Tongue (tissue), 2 donors: ENCODE results near the gene RFX4. TPM values are rescaled to one million over a fixed set of nuclear protein-coding genes. Genes with fewer than 3 reads are reported as not detected.
"Not testable (repeated sequence)": the region's sequence is repeated elsewhere in the genome, so short reads cannot be mapped to it uniquely, and the experiment has no call there.

ENCODE experiments used
- DNase-seq: peaks from one replicate; pipeline ENCODE4 v3.0.0-alpha.2; 2015
- total RNA-seq: library from RNA; depleted of rRNA; stranded (reverse); fragments of >200 nt; gene quantifications from one replicate; pipeline ENCODE4 v1.2.3, GENCODE V29; 2014

RFX4 gene
- total RNA-seq, 1 donor from 2014 or later = 0.21 TPM

DNA sequence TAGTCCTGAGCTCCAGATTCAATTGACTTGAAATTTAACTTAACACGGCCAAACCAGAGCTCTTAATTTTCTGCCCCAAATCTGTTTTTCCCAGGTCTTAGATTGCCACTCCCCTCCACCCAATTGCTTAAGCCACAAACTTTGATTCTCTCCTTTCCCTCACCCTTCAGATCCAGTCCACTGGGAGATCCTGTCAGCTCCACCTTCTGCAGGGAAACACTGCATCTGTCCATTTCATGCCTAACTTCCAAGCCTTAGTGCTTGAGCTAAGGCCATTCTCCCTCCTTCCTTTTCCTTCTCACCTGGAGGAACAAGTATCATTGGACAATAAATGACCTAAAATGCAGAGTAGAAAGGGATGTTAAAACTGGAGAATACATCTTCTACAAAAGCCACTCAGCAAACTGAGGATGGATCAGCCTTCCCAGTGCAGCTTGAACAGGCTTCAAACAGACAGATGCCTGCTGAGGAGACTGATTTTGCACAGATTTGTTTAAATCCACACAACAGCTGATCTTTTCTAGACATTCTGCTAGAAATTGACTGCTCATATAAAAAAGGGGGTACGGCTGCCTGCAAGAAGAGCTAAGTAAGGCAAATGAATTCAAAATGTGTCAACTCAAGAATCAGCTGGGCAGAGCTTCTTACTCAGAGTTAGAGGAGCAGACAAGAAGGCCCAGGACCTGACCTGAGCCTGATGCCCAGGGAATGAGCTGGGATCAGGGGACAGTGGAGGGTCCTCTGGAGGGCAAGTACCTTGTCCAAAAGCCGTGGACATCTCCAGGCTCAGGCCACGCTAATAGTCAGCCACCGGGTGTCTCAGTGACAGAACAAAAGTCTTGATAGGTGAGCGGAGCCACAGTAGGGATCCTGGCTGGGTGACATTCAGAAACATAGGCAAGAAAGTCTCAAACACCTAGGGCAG, 110.4 kb downstream of the RFX4 start:
- DNase-seq = no peak

DNA sequence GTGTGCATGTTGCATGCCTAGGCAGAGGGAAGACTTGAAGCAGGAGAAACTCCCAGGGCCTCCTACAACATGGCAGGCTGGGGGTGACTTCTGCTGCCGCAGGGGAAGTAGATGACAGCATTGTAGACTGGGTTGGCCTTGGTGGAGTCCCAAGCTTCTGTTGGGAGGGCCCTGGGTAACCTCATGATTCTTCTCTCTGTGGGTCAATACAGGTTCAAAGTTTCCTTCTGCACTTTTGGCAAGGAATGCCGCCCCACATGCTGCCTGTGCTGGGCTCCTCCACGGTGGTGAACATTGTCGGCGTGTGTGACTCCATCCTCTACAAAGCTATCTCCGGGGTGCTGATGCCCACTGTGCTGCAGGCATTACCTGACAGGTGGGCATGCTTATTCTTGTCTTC, 113.3 kb downstream of the RFX4 start:
- DNase-seq = no peak

DNA sequence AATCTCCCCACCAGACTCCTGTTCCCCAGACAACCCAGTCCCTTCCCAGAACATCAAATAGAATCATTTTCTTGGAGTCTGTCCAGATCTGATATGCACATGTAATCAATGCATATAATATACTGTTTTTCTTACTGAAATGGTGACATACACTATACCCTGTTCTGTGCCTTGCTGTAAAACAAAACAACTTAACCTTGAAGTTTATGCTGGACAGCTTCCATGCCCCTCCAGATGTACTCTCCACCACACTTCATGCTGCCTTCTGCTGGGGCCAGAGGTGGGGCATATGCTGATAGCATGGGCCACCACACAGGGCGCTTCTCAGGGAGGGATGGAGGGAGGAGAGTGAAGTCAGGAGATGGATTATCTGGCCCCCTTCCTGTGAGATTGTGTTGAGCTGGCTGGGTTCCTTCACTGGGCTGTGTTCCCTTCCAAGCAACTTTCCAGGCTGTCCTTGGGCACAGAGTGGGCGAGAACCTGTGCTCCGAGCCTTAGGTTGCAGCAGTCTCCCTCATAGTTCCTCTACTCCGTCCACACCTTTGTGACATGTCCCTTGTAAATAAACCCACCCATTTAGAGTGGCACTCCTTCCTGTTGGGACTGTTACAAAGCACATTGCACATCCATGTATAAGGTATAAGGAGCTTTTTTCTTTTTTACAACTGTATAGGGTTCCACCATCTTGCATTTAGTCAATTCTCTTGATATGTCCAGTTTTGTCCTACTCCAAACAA, 114.0 kb downstream of the RFX4 start:
- no peak for DNase-seq

DNA sequence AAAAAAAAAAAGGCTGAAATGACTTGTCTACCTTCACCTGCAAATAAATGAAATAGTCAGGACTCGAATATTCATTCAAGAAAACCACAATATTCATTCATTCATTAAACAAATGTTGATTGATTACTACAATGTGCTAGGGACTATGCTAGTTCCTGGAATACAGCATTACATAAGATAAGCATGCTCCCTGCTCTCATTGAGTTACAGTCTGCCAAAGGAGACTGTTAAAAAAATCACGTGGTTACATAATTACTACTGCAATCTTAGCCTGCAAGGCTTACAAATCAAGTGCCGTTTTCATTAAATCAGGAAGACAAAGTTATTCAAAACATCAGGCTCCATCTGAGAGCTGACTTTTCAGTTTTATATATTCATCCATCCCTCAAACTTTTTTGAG, 121.3 kb downstream of the RFX4 start:
- no peak for DNase-seq

DNA sequence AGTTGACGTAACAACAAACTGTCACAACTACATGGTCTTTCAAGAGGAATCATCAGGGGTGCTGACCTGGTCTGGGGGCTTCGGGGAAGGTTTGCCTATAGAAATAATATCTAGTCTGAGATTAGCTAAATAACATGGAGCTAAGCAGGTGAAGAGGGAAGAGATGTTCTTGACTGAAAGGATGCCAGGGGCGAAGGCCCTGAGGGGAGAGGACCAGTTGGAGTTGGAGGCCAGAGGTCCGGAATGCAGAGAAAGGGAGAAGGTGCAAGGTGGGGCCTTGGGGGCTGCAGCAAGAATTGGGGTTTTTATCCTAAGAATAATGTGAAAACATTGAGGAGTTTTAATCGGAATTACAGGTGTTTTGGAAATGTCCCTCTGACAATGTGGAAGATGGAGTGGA, 123.2 kb downstream of the RFX4 start:
- no peak for DNase-seq

DNA sequence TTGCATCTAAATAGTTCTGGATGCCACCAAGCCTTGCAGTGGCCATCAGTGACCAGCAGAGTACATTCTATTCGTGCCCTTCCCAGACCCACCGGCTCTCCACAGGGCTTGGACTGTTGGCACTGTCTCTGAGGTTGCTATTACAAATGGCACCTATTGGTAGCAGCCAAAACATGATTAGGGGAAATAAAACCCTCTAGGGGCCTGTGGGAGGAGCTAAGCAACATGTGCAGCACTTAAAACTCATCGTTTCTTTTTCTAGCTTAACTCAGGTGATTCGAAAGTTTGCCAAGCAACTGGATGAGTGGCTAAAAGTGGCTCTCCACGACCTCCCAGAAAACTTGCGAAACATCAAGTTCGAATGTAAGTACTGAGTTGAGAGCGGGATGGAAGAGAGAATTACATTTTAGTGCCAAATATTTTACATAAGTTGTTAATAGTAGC, 126.3 kb downstream of the RFX4 start:
- no peak for DNase-seq

DNA sequence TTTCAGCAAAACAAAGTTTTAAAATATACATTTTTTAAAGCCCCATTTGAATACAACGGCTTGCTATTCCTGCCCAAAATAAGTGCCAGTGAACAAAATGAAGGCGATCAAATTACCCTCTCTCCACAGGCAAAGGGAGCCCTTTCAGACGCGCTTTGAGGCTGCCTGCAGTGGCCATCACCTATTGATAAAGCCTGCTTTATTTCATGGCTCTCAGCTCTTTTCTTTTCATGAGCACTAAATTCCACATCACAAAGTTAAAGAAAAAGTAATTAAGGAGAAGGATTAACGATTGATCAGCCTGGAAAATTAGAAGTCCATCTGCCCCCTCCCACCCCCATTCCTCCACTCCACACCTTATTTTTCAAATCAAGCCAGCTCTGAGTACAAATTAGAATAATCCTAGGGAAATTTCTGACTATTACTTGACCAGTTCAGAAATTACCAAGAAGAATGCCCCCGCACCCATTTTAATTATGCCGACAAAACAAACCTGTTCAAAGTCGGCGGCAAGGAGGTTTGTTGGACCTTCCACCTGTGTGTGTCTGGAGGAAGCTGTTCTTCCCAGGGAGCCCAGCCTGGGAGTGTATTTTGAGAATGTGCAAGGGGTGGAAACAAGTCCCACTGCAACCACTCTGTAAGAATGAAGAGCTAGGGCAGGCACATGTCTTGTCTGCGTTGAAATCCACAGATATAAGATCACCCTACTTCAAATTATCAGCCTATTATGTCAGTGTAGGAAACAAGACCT, 127.5 kb downstream of the RFX4 start:
- no peak for DNase-seq

DNA sequence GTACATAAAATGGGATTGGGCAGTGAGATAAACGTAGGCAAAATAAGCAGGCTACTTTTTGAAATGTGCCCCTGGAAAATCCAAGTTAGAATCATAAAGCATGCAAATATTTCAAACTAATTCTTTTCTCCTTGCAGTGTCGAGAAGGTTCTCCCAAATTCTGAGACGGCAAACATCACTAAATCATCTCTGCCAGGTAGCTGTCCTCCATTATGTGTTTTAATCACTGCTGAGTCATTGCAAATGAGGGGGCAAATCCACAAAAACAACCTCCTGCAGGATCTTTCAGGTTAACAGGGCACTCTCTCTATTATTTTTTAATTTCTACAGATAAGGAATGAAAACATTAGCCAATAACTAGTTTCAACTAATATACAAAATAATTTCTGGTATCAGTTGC, 128.5 kb downstream of the RFX4 start:
- DNase-seq = no peak

DNA sequence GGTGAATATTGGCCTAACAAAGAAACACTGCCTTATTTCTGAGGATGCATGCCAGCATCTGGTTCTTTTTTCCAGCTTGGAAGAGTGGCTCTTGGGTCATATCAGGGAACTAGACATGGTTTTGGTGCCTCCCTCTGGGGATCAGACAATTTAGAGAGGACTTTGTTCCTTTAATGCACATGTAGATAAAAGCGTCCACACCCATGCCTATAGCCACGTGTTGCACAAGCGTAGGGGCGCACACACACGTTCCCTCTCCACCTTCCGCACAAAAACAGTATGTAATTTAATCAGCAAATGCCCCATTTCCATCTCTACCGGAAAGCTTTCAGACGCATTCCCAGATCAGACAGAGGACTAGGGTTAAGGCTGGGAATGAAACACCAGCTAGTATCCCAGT, 130.0 kb downstream of the RFX4 start:
- no peak for DNase-seq

DNA sequence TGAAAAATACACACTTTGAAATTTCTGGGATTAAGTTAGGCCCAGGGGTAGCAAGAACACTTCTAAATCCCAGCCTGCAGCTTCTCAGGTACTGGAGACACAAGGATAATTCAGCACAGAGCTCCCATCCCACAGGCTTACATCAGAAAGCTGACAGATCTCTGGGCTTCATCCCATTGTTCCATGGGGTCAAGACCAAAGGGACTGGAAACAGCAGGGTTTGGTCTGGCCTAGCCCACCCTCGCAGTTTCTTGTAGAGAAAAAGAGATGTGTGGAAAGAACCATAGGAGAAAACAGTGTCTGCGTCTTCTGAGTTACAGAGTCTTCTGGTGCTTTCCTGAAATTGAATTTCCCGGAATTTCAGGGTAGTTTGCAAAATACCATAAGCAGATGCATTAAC, 132.1 kb downstream of the RFX4 start:
- no peak for DNase-seq

DNA sequence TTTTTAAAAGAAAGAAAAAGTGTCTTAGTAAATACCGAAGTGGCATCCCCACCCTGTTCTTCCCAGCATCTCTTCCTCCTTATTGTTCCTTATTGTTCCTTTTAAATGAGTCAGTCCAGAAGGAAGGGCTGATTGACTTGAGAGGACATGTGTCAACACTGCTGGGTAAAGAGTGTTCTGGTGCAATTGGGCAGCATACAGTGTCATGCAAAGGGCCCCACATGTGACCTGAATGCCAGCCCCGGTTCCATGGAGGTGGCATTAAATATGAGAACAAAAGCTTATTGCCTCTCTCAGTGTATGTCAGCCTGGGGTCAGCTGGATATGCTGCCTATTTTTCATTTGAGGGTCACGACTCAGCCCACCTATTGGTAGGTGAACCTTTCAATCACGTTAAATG, 132.8 kb downstream of the RFX4 start:
- DNase-seq = no peak

DNA sequence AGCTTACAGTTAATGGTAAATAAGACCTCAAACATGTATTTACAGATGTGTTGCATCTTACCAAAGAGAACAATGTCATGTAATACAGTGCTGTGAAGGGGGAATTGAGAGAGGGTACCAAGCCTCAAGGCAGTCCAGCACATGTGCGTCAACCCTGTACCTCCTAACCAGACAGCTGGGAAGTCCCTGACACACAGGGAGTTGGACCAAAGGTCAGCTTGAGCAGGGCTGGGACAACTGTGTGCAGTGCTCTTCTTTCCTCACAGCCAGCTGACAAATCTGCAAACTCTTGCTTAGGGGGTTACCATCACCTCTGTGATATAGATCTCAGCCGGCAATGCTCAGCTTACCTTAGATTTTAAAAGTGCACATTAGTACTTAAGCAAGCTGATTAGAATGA, 134.9 kb downstream of the RFX4 start:
- DNase-seq = no peak

DNA sequence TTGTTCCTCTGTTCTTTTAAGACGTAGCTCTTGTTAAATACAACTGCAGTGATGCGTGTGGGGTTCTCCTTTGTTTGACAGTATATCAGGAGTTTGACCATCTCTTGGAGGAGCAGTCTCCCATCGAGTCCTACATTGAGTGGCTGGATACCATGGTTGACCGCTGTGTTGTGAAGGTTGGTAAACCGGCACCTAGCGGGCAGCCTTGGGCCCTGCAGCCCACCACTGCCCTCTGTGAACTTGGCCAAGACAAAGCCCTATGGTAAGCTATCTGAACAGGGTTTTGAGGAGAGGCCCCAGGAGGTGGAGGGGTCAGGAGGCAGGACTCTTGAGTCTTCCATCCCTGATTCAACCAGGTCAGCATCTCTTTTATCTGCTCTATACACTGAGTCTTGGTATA, 137.1 kb downstream of the RFX4 start:
- no peak for DNase-seq

DNA sequence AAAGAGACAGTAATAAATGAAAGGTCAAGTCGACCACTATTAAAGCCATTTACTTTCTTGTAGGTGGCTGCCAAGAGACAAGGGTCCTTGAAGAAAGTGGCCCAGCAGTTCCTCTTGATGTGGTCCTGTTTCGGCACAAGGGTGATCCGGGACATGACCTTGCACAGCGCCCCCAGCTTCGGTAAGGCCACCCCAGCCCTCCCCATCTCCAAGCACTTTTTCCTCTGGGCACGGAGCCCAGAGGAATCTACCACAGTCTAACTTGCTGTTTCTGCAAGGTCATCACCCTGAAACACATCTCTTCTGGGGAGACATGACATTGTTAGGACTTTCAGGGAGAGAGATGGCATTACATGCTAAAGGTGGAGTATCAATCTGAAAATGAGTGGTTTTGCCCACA, 137.9 kb downstream of the RFX4 start:
- DNase-seq = no peak

DNA sequence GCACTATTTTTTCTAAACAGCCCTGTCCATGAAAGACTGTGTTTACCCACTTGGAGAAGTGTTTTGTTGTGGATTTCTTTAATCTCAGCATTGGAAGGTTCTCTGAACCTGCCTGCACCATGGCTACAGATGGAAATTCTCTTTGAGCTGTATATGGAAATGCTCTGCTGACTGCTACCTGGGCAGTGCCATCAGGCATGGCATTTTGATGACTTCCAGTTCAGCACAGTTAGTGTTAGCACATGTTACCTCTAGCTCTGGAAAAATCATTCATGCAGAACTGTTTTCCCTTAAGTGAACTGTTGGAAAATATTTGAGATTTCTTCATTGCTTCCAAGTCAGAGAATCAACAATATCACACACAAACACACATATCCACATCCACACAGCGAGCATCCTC, 139.1 kb downstream of the RFX4 start:
- no peak for DNase-seq

DNA sequence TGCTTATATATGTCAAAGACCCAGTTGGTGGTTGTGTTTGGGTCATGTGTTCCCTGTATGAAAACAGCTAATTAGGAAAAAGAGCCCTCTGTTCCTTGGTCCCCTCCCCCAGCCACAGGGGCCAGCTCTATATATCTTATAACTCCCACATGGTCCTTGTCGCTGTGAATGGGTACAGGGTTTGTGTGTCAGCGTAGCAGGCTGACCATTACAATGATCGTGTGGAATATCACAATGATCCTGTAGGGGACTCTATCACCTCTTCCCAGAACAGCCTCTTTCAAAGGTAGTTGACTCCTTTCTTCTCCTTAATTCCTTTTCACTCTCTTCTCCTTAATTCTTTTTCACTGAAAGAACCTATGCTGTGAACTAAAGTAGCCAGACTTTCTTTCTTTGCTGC, 140.0 kb downstream of the RFX4 start:
- DNase-seq = no peak

DNA sequence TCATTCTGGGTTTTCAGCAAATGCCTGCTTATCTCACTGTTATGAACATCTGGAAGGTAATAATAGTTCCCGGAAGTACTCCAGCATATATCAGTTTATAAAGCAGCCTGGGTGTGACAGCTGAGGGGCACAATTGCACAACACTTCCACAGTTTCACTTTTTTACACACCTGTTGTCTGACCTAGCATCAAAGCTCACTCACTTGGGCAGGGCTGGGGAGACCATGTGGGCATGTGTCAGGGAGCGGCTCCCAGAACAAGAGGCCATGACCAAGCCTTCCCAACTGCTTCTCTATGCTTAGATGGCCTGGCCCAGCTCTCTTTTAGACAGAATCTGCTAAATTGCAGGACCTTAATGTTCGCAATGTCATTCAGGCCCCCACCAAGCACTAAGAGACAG, 140.6 kb downstream of the RFX4 start:
- DNase-seq = no peak

DNA sequence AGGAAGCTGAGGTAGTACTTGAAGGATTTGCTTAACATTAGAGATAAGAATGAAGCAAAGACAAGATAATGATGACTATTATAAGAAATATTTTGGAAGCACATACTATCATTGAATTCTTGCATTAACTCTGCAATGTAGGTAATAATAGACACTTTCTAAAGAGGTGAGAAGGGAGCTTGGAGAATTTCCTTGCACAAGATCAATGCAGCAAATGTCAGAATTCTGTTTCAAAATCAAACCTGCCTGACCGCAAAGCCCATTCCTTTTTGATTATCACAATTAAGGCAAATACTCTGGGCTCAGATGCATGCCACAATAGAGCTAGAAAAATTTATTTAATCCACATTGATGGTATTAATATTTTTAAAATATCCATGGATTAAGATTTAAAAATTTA, 141.3 kb downstream of the RFX4 start:
- no peak for DNase-seq

DNA sequence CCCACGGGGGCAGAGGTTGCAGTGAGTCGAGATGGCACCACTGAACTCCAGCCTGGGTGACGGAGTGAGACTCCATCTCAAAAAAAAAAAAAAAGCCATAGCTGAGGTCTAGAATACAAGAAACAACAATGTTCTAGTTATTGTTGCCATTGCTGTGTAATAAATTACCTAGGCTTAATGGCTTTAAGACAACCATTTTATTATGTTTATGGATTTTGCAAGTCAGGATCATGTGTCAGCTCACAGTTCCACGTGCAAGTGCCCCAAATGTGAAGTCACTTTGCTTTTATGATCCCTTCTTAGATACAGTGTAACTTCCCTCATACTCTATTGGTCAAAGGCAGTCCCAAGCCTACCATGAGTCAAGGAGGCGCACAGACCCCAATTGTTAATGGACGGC, 142.1 kb downstream of the RFX4 start:
- DNase-seq = no peak

DNA sequence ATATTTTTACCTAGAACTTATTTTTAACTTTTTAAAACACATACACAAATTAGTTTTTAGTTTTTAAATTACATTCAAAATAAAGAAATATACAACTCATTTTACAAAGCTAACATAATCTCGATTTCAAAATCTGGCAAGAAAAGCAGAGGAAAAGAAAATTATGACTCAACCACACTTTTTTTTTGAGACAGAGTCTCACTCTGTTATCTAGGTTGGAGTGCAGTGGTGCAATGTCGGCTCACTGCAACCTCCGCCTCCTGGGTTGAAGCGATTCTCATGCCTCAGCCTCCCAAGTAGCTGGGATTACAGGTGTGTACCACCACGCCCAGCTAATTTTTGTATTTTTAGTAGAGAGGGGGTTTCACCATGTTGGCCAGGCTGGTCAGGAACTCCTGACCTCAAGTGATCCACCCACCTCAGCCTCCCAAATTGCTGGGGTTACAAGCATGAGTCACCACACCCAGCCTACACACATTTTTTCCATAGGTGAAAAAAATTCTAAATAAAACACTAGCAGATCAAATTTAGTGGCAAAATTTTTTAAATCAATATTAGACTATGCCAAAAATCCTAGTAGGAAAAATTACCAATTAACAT, 143.9 kb downstream of the RFX4 start:
- DNase-seq = not testable (repeated sequence)

DNA sequence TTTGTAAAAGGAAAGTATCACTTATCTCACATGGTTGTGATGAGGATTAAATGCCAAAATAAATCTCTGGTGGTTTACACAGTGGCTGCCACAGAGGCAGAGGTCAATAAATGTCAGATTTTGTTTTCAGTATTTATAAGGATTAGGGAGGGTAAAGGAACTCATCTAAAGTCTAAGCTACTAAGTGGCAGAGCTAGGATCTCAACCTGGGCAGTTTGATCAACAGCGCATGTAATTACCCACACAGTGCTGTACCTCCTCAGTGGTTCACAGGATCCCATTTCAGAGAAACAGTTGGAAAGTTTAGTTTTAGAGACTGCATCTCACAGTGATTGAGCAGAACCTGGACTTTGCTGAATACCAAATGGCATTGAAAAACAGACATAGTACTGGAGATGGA, 146.8 kb downstream of the RFX4 start:
- no peak for DNase-seq

DNA sequence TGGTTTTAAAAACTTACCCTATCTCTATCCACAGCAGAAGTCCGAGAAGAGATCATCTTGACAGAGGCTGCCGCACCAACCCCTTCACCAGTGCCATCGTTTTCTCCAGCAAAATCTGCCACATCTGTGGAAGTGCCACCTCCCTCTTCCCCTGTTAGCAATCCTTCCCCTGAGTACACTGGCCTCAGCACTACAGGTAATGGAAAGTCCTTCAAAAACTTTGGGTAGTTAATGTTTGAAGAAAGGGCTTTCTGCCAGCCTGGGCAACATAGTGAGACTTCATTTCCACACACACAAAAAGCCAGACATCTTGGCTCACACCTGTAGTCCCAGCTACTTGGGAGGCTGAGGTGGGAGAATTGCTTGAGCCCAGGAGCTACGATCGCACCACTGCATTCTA, 150.1 kb downstream of the RFX4 start:
- DNase-seq = no peak

DNA sequence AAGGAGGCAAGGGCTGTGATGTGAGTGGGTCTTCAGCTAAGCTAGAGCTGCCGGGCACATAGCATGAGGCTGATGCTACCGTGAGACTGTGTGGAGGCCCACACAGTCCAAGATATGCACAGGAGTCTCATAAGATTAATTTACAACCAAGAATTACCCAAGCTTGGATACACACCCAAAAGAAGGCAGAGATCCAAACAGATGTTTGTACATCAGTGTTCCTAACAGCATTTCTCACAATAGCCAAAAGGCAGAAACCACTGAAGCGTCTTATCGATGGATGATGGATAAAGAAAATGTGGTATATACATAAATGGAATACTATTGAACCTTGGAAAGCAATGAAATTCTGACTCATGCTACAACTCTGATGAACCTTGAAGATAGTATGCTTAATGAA, 150.9 kb downstream of the RFX4 start:
- DNase-seq = no peak
